Caki2 (cell line): Measurements from ENCODE around the gene CHCHD10. TPM values are rescaled to one million over a fixed set of nuclear protein-coding genes. Genes with fewer than 3 reads are reported as not detected.

Experiments used
- DNase-seq: peaks from one replicate; pipeline ENCODE4 v3.0.0-alpha.2; 2015; ENCODE audit warnings: low read depth
- in situ Hi-C: cut with HindIII; loops from 2 replicates; pipeline ENCODE4 v1.10.0; 2016; ENCODE audit warnings: low sequenced_read_pairs, low pct_unique_long_range_greater_than_20kb, mixed read lengths
- total RNA-seq: library from RNA; depleted of rRNA; stranded (reverse); fragments of >200 nt; shearing (Covaris generic); gene quantifications from 2 replicates; pipeline ENCODE4 v1.2.3, GENCODE V29; 2014; ENCODE audit warnings: low replicate concordance

The CHCHD10 gene
- total RNA-seq, 1 experiment from 2014 or later: 16.0 TPM

GRCh38 chr22:23790819-23791737 lies 23.3 kb upstream of the CHCHD10 start:
- in situ Hi-C loops: no loop called here
- no peak for DNase-seq

GRCh38 chr22:23789638-23790037 lies 21.9 kb upstream of the CHCHD10 start:
- no peak for DNase-seq
- in situ Hi-C loops: no loop called here

- in situ Hi-C loops: no loop called here
- DNase-seq: no peak
Measured at GRCh38 chr22:23789121-23789520, 21.3 kb upstream of the CHCHD10 start.

- in situ Hi-C loops: no loop called here
- DNase-seq: no peak
Measured at GRCh38 chr22:23787910-23788309, 20.1 kb upstream of the CHCHD10 start.

- DNase-seq: no peak
- in situ Hi-C loops: no loop called here
Measured at GRCh38 chr22:23787600-23787896, 19.8 kb upstream of the CHCHD10 start.

- peak; percentile 87 for DNase-seq
- in situ Hi-C loops: no loop called here
Measured at GRCh38 chr22:23786752-23787599, 19.2 kb upstream of the CHCHD10 start, which contains the start of gene SMARCB1. Gene SMARCB1, plus strand, starts transcription at chr22:23786966. Its CDS starts 204 bp downstream, at chr22:23787170.

GRCh38 chr22:23786261-23786710 lies 18.5 kb upstream of the CHCHD10 start:
- in situ Hi-C loops: no loop called here
- no peak for DNase-seq

- no peak for DNase-seq
- in situ Hi-C loops: no loop called here
Measured at GRCh38 chr22:23784215-23784732, 16.5 kb upstream of the CHCHD10 start.

GRCh38 chr22:23783265-23784150 lies 15.7 kb upstream of the CHCHD10 start:
- in situ Hi-C loops: no loop called here

GRCh38 chr22:23782703-23783102 lies 14.9 kb upstream of the CHCHD10 start:
- no peak for DNase-seq
- in situ Hi-C loops: no loop called here

More at GRCh38 chr22:23783265-23784150, 15.7 kb upstream of the CHCHD10 start:
- DNase-seq: no peak

- in situ Hi-C loops: no loop called here
- DNase-seq: no peak
Measured at GRCh38 chr22:23782252-23782651, 14.5 kb upstream of the CHCHD10 start.

- DNase-seq: no peak
Measured at GRCh38 chr22:23781511-23782183, 13.9 kb upstream of the CHCHD10 start.

GRCh38 chr22:23781065-23781464 lies 13.3 kb upstream of the CHCHD10 start:
- in situ Hi-C loops: no loop called here
- DNase-seq: no peak

More at GRCh38 chr22:23781511-23782183, 13.9 kb upstream of the CHCHD10 start:
- in situ Hi-C loops: no loop called here

GRCh38 chr22:23780146-23780748 lies 12.5 kb upstream of the CHCHD10 start:
- no peak for DNase-seq
- in situ Hi-C loops: no loop called here

- DNase-seq: no peak
- in situ Hi-C loops: no loop called here
Measured at GRCh38 chr22:23779731-23780130, 12.0 kb upstream of the CHCHD10 start.

GRCh38 chr22:23779083-23779482 lies 11.3 kb upstream of the CHCHD10 start:
- in situ Hi-C loops: no loop called here
- DNase-seq: no peak

- no peak for DNase-seq
- in situ Hi-C loops: no loop called here
Measured at GRCh38 chr22:23778577-23778900, 10.8 kb upstream of the CHCHD10 start.
